A549 treated with AZD2906 at 1 μM for 4 hours (cell line): Measurements from ENCODE around the gene SYP. TPM values are rescaled to one million over a fixed set of nuclear protein-coding genes. Genes with fewer than 3 reads are reported as not detected.

Source experiments
- total RNA-seq: library from RNA; stranded (reverse); fragments of 200-300 nt; extraction: Qiagen RNA extraction; gene quantifications from 5 replicates; pipeline ENCODE4 v1.2.3, GENCODE V29; 2022

The SYP gene
- 2.2 to 3.2 TPM (median 2.7 TPM) in 5 replicates for total RNA-seq

GRCh38 chrX:49199906-49200771, at the start of gene SYP:
Gene SYP (minus strand): TSS chrX:49200193. CDS start chrX:49200186, 7 bp downstream.

GRCh38 chrX:49233176-49233575, 33.2 kb upstream of the SYP start, which contains the start of gene CACNA1F:
Gene CACNA1F (minus strand): TSS chrX:49233340. CDS start chrX:49233309, 31 bp downstream.

GRCh38 chrX:49186125-49187027, 13.6 kb downstream of the SYP start, which contains the start of gene PRICKLE3:
Gene PRICKLE3 (minus strand): TSS chrX:49186373. CDS start chrX:49186297, 76 bp downstream.

GRCh38 chrX:49171752-49172279, 28.2 kb downstream of the SYP start, which contains the start of gene PLP2:
Gene PLP2 (plus strand): TSS chrX:49171898. CDS start chrX:49172001, 103 bp downstream.

GRCh38 chrX:49162620-49163019, 37.4 kb downstream of the SYP start, which contains the start of gene MAGIX:
Gene MAGIX (plus strand): TSS chrX:49162758. CDS start chrX:49162890, 132 bp downstream.

Other genes starting within 250 kb of the SYP start
- gene OTUD5, start 242.6 kb downstream of the SYP start, total RNA-seq, result 60.0 to 66.3 TPM (median 63.1 TPM) in 5 replicates
- gene KCND1, start 228.3 kb downstream of the SYP start, total RNA-seq, result 0.65 to 1.2 TPM (median 1.1 TPM) in 5 replicates
- gene GRIPAP1, start 197.9 kb downstream of the SYP start, total RNA-seq, result 16.6 to 21.6 TPM (median 19.0 TPM) in 5 replicates
- gene TFE3, start 156.8 kb downstream of the SYP start, total RNA-seq, result 42.9 to 49.5 TPM (median 48.8 TPM) in 5 replicates
- gene CCDC120, start 141.2 kb downstream of the SYP start, total RNA-seq, result 2.7 to 4.4 TPM (median 3.5 TPM) in 5 replicates
- gene PRAF2, start 126.2 kb downstream of the SYP start, total RNA-seq, result 35.6 to 44.5 TPM (median 42.7 TPM) in 5 replicates
- gene WDR45, start 120.3 kb downstream of the SYP start, total RNA-seq, result 52.7 to 59.9 TPM (median 57.2 TPM) in 5 replicates
- gene GPKOW, start 76.5 kb downstream of the SYP start, total RNA-seq, result 21.8 to 23.6 TPM (median 22.8 TPM) in 5 replicates
- gene MAGIX, start 37.4 kb downstream of the SYP start, total RNA-seq, result 2.3 to 3.9 TPM (median 3.3 TPM) in 5 replicates
- 324 to 454 TPM (median 441 TPM) in 5 replicates for gene PLP2, start 28.3 kb downstream of the SYP start, total RNA-seq
- gene PRICKLE3, start 13.8 kb downstream of the SYP start, total RNA-seq, result 11.8 to 18.5 TPM (median 16.8 TPM) in 5 replicates
- gene CACNA1F, start 33.1 kb upstream of the SYP start, total RNA-seq, result not detected in 5 replicates
- gene CCDC22, start 35.3 kb upstream of the SYP start, total RNA-seq, result 13.5 to 14.7 TPM (median 14.1 TPM) in 5 replicates
- gene FOXP3, start 64.5 kb upstream of the SYP start, total RNA-seq, result 0.07 to 0.14 TPM (median 0.10 TPM) in 5 replicates
- 2.1 to 3.6 TPM (median 2.8 TPM) in 5 replicates for gene PPP1R3F, start 69.6 kb upstream of the SYP start, total RNA-seq
- not detected in 5 replicates for gene GAGE10, start 103.5 kb upstream of the SYP start, total RNA-seq
- gene GAGE12J, start 121.8 kb upstream of the SYP start, total RNA-seq, result not detected in 5 replicates
- gene GAGE13, start 131.4 kb upstream of the SYP start, total RNA-seq, result not detected in 5 replicates